C4-2B (cell line): ENCODE data around the gene IL12RB1.

Source experiments
- H3K27ac ChIP-seq: fragments of 450-650 bp; 2 replicates; pipeline ENCODE4 v1.5.1; 2017
- ZFX ChIP-seq: fragments of 450-650 bp; IDR thresholded peaks from 2 replicates; pipeline ENCODE4 v1.6.1; 2017
- TF ChIP-seq, protein P1 (sequence below): fragments of 450-650 bp; conservative IDR thresholded peaks from 2 replicates; pipeline ENCODE4 v1.5.1; 2017; ENCODE audit warnings: mild to moderate bottlenecking

IL12RB1 gene

DNA sequence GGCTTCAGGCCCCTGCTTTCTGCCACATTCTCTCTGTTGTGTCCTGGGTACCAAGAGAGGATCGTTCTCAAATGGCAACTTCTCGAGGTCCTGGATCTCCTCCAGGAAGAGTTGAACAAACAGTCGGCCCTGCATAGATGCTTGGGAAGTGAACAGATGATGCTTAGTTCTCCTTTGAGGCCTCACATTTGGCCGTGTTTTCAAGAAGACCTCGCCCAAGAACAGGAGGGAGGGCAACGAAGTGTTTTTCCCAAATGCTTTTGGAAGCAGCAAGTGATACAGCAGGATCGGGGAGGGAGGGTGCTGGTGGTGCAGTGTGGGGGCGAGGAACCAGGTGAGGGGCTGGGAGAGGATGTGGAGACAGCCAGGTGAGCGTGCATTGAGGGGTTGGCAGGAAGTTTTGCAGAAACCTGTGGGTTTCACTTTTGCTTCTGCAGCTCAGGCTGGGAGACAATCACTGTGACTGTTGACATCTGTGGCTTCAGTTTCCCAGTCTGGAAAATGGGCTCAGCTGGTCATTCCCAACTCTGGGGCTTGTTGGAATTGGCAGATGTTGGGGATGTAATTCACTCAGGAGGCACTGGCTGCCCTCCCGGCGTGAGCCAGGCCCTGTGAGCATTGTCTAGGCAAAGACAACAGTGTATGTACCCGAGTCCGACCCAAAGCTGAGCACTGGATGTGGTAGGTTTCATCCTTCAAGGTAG, 32.4 kb upstream of the IL12RB1 start:
- H3K27ac ChIP-seq, result peak overlapping the region; percentile 82; the same call in 1 of the 2 replicates
- no peak for TF ChIP-seq ZFX
- TF ChIP-seq, protein P1, sequence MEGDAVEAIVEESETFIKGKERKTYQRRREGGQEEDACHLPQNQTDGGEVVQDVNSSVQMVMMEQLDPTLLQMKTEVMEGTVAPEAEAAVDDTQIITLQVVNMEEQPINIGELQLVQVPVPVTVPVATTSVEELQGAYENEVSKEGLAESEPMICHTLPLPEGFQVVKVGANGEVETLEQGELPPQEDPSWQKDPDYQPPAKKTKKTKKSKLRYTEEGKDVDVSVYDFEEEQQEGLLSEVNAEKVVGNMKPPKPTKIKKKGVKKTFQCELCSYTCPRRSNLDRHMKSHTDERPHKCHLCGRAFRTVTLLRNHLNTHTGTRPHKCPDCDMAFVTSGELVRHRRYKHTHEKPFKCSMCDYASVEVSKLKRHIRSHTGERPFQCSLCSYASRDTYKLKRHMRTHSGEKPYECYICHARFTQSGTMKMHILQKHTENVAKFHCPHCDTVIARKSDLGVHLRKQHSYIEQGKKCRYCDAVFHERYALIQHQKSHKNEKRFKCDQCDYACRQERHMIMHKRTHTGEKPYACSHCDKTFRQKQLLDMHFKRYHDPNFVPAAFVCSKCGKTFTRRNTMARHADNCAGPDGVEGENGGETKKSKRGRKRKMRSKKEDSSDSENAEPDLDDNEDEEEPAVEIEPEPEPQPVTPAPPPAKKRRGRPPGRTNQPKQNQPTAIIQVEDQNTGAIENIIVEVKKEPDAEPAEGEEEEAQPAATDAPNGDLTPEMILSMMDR, result no peak

DNA sequence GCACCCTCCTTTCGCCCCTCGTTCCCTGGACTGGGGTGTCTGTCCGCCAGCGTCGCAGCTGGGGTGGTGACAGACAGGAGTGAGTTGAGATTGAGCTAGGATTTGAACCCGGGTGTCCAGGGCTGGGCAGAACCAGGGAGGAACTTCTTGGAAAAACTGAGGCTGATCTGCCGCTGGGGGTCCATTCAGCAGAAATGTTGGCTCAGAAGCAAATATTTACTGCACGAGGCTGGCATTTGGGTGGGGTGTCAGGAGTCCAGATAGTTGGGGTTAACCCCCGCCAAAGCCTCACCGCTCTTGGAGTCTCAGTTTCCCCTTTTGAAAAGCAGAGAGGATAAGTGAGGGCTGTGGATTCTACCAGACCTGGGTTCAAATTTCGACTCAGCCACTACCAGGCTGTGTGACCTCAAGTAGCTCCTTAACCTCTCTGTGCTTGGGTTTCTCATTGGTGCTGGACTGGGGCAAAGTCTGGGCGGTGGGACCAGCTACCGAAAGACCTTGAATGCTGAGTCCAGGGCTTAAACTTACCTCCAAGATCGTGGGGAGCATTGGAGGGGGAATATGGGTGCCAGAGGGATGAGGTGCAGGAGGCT, 31.8 kb upstream of the IL12RB1 start:
- TF ChIP-seq, protein P1, result no peak
- TF ChIP-seq ZFX, result no peak
- H3K27ac ChIP-seq, result peak overlapping the region; percentile 82

DNA sequence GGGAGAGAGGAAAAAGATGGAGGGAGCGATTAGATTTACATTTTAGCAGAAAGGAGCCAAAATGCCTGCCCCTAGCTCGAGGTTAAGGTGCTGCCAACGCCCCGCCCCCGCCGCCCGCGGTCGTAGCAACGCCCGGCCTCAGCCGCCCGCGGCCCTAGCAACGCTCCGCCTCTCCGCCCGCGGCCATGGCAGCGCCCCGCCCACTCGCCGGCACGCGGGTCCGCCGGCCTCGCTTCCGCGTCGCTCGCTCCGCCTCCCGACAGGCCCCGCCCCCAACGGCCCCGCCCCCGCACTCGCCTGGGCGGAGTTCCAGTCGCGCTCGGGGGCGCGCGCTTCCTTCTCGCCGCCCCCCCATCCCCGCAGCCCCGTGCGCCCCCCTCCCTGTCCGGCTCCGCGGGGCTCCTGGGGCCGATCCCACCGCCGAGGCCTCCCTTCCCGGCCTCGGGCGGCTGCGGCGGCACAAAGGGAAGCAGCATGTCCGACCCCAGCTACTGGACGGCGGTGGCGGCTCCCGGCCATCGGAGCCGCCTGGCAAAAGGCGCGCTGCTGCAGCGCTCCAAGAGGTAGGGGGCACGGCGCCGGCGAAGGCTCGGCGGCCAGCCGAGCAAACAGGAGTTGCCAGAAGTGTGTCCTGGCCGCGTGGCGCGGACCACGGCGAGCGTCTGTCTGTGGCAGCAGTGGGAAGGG, 31.1 kb upstream of the IL12RB1 start:
- peak overlapping the region; percentile 82 for H3K27ac ChIP-seq
- TF ChIP-seq ZFX, result no peak
- TF ChIP-seq, protein P1, result no peak

DNA sequence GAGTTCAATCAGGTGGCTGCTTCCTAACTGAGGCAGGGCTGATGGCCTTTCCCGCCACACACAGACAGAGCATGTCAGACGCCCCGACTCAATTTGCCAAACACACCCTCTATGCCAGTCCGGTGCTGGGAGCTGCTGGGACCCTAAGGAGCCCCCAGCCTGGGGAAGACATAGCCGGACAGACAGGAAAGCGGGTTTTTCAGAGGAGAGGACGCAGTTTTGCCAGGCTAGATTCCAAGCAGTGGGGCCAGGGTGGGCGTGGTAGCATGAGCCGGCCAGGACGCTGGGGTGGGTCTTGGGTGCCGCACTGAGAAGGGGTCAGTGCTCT, 30.6 kb upstream of the IL12RB1 start:
- H3K27ac ChIP-seq, result peak overlapping the region; percentile 82
- TF ChIP-seq ZFX, result no peak
- TF ChIP-seq, protein P1, result no peak

DNA sequence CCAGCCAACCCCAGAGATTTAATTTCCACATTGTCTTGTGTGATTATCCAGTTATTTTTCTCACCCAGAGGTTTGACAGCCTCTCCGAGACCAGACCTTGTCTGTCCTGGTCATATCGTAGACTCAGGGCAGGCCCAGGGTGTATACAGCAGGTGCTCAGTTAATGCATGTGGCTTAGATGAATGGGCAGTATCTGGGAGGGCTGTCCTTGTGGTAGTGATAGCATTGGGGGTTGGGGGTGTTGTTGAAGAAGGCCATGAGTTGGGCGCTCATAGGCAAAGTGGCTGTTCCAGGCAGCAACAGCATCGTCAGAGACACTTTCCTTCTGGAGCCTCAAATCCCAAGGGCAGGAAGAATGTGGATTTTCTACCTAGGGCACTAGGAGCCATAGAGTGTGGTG, 27.7 kb upstream of the IL12RB1 start:
- TF ChIP-seq ZFX, result no peak
- TF ChIP-seq, protein P1, result no peak
- no peak overlapping the region for H3K27ac ChIP-seq

DNA sequence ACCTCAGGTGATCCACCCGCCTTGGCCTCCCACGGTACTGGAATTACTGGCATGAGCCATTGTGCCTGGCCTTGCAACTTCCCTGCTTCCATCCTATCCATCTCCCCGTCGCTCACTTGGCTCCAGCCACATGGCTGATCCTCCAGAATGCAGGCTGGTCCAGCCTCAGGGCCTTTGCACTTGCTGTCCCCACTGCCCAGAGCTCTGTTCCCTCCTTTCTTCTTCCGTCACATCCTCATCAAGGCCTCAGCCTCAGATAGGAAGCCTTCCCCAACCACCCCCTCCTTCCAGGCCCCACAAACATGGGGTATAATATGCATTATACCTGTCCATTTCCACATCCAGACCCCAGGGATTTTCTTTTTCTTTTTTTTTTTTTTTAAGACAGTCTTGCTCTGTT, 27.1 kb upstream of the IL12RB1 start:
- no peak overlapping the region for H3K27ac ChIP-seq
- no peak for TF ChIP-seq ZFX
- TF ChIP-seq, protein P1, result no peak

DNA sequence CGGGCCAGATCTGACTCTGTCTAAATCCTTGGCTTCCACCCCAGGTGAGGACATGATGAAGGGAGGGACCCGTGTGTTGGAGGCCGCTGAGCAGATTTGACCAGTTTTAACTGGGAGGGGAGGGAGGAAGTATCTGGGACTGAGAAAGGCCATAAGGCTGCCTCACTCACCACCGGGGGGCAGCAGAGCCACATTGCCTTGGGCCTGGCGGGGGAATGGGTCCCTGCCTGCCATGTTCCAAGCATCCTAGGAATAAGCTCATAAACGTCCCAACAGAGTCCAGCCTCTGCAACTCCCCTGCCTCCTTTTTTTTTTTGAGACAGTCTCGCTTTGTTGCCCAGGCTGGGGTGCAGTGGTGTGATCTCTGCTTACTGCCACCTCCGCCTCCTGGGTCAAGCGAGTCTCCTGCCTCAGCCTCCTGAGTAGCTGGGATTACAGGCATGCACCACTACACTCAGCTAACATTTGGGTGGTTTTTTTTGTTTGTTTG, 26.3 kb upstream of the IL12RB1 start:
- no peak overlapping the region for H3K27ac ChIP-seq
- TF ChIP-seq ZFX, result no peak
- TF ChIP-seq, protein P1, result peak; percentile 97
